Activated naive CD4-positive, alpha-beta T cell treated with anti-CD3 and anti-CD28 coated beads, Interleukin-2, amount 50 U/mL, for 72 hours (primary cell): Measurements from ENCODE around the gene ZNF132. TPM values are rescaled to one million over a fixed set of nuclear protein-coding genes. Genes with fewer than 3 reads are reported as not detected.
"Not testable (repeated sequence)": the region's sequence is repeated elsewhere in the genome, so short reads cannot be mapped to it uniquely, and the experiment has no call there.

Source experiments
- ATAC-seq, 2 donors: fragments of 150-1000 bp; cut with Tn5 transposase; 2 replicates each; pipeline ENCODE4 v1.10.0; 2021; ENCODE audit warnings: mild to moderate bottlenecking in 2 of 2, moderate library complexity in 2 of 2
- DNase-seq, 2 donors: peaks; one replicate each; pipeline ENCODE4 v3.0.0; 2021 to 2022; ENCODE audit warnings: low spot score in 2 of 2
- H3K27ac Mint-ChIP-seq, 2 donors: one replicate each; pipeline ENCODE4 v1.8.0; 2022; ENCODE audit warnings: mild to moderate bottlenecking in 2 of 2, mixed read lengths in 2 of 2
- H3K36me3 Mint-ChIP-seq, 2 donors: one replicate each; pipeline ENCODE4 v1.8.0; 2022; ENCODE audit warnings: mixed read lengths in 2 of 2
- H3K9me3 Mint-ChIP-seq, 2 donors: one replicate each; pipeline ENCODE4 v1.8.0; 2022; ENCODE audit warnings: mixed read lengths in 2 of 2
- total RNA-seq, 2 donors: library from RNA; stranded (reverse); gene quantifications; one replicate each; pipeline ENCODE4 v1.2.3, GENCODE V29; 2022

Gene ZNF132
- total RNA-seq, 2 donors from 2014 or later = 3.1 to 3.4 TPM

DNA sequence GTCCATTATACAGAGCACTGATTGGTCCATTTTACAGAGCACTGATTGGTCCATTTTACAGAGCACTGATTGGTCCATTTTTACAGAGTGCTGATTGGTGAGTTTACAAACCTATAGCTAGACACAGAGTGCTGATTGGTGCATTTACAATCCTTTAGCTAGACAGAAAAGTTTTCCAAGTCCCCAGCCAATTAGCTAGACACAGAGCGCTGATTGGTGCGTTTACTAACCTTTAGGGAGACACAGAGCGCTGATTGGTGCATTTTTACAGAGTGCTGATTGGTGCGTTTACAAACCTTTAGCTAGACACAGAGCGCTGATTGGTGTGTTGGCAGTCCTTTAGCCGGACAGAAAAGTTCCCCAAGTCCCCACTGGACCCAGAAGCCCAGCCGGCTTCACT is 3.0 kb upstream of the ZNF132 start:
- not testable (repeated sequence) for ATAC-seq, H3K27ac Mint-ChIP-seq, DNase-seq
- H3K9me3 Mint-ChIP-seq = peaks cover 25 to 35% of the 10 kb centered on the region in 2 donors
- peaks cover 36 to 43% of the 10 kb centered on the region in 2 donors for H3K36me3 Mint-ChIP-seq

GRCh38 chr19:58440556-58440955 is 603 bp upstream of the ZNF132 start:
- ATAC-seq = no peak
- no peak for DNase-seq
- H3K27ac Mint-ChIP-seq = peak overlapping the region; percentile 96 to 97
- H3K9me3 Mint-ChIP-seq = peaks cover 34 to 42% of the 10 kb centered on the region in 2 donors
- H3K36me3 Mint-ChIP-seq = peaks cover 56 to 60% of the 10 kb centered on the region in 2 donors

DNA sequence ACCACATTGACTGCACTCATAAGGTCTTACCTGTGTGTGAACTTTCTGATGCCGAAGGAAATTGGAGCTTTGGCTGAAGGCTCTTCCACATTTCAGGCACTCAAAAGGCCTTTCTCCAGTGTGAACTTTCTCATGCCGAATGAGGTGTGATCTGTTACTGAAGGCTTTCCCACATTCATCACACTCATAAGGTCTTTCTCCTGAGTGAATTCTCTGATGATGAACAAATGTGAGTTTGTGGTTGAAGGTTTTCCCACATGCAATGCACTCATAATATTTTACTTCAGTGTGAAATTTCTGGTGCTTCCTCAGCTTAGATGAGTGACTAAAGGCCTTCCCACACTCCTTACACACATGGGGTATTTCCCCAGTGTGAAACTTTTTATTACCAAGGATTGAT is 5.7 kb downstream of the ZNF132 start:
- ATAC-seq = no peak
- no peak overlapping the region for H3K27ac Mint-ChIP-seq

GRCh38 chr19:58429745-58430144 is 10.2 kb downstream of the ZNF132 start:
- H3K9me3 Mint-ChIP-seq = peaks cover 41 to 44% of the 10 kb centered on the region in 2 donors
- no peak for ATAC-seq
- peaks cover 69 to 80% of the 10 kb centered on the region in 2 donors for H3K36me3 Mint-ChIP-seq

More for the DNA sequence above, 5.7 kb downstream of the ZNF132 start:
- Mint-ChIP-seq H3K9me3 (peaks cover 52 to 59% of the 10 kb centered on the region in 2 donors), H3K36me3 (peaks cover 98 to 99% of the 10 kb centered on the region in 2 donors)
- DNase-seq = no peak

DNA sequence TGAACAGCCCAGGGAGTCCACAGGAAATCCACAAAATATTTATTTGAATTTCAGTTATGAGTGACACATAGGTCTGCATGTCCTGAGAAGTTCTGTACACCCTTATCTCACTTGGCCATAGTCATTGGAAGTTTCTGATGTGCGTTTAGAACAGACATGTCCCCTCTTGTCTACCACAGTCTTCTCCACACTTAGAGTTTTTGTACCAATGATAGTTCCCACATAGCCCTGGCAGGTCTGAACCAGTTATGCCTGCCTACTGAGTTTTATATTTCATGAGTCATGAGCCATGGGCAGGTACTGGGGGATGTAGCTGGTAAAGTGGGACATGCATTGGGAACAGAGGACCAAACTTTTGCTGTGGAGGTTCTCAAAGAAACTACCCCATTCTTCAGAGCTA is 11.3 kb downstream of the ZNF132 start:
- Mint-ChIP-seq H3K27ac (no peak overlapping the region), H3K36me3 (peaks cover 58 to 71% of the 10 kb centered on the region in 2 donors), H3K9me3 (peaks cover 37 to 39% of the 10 kb centered on the region in 2 donors)
- ATAC-seq (no peak), DNase-seq (no peak)

More at GRCh38 chr19:58429745-58430144, 10.2 kb downstream of the ZNF132 start:
- no peak for DNase-seq
- H3K27ac Mint-ChIP-seq = no peak overlapping the region

GRCh38 chr19:58417071-58417470 is 22.9 kb downstream of the ZNF132 start:
- ATAC-seq (no peak), DNase-seq (no peak)
- no peak overlapping the region for H3K27ac Mint-ChIP-seq
- no peaks in the 10 kb centered on the region for H3K9me3 Mint-ChIP-seq
- peaks cover 38 to 40% of the 10 kb centered on the region in 2 donors for H3K36me3 Mint-ChIP-seq

GRCh38 chr19:58416604-58417003 is 23.3 kb downstream of the ZNF132 start:
- ATAC-seq = peak; percentile 68 to 71
- Mint-ChIP-seq H3K27ac (no peak overlapping the region), H3K9me3 (no peaks in the 10 kb centered on the region), H3K36me3 (peaks cover 36 to 37% of the 10 kb centered on the region in 2 donors)
- no peak for DNase-seq

DNA sequence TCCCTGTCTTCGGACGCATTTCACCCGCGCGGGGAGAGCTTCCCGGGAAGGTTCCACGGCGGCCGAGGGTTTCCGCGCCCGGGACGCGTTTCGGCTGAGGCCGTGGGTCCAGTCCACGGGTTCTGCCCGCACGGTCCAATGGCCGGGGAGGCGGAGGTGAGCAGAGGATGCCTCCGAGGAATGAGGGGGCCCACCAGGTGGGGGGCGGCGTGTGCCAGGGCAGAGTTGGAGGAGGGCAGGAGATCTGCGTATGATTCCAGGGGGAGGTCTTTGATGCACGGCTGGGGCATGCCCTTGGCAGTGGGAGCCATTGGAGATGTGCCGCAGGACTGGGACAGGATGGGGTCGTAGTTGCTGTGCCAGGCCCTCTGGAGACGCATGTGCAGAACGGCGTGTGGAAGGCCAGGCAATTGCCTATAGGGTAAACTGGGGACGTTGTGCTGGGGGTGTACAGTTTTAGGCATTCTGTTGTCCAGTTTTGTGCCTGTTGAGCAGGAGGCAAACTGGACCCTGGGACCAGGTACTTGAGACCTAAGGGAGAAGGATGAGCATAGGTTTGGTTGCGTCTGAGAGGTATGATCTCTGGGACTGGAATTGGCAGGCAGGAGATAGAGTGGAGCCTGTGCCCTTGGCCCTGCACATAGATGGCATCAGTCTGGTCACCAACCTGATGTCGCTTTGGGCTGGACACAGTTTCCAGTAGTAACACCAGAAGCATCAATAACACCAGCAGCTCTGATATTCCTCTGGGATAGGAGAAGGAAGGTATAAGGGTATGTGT is 30.8 kb downstream of the ZNF132 start:
- H3K36me3 Mint-ChIP-seq = peaks cover 6 to 15% of the 10 kb centered on the region in 2 donors
- H3K9me3 Mint-ChIP-seq = no peaks in the 10 kb centered on the region
- peak overlapping the region; percentile 83 to 92 for H3K27ac Mint-ChIP-seq
- DNase-seq (peak in 1 of 2 donors; percentile 46), ATAC-seq (peak in 1 of 2 donors; percentile 23)

DNA sequence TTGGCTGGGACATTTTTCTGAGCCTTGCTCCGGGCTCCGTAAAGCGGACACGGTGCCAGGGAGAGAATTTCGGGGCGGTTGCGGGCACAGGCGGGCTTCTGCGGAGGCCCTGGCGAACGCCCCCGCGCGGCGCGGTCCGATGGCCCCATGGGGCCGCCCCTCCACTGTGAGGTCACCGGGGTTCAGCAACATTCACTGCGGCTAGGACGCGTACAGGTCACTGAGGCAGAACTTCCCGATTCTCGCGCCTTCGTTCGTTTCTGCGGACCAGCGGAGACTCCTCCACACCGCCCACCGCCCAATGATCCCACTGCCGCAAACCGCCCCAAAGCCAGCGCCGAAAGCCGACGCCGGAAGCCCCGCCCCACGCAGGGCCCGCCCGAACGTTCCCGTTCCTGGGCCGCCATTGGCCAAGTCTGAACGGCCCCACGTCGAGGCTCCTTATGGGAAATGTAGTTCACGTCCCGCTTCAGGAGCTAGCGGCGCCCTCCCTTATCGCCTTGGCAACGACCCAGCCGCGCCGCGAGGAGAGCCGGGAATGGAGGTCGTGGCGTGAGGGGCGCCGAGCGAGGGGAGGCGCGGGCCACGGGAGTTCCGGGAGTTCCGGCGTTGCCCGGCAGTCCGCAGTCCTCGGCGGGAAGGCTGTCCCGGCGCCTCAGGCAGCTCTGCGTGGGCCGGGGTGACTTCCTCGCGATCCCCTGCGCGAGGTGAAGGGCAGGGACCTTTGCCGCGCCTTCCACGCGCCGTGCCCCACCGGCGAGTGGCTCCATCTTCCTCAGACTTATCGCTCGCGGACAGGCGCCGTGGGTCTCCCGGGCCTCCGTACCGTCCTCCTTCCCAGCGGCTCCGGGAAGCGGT is 31.6 kb downstream of the ZNF132 start, which contains the start of gene ZNF584:
ZNF584 (plus strand) TSS at position 498 of the 858 bp plus-strand sequence. CDS start 499 bp downstream, outside the sequence.
- H3K36me3 Mint-ChIP-seq = peaks cover 6 to 15% of the 10 kb centered on the region in 2 donors
- DNase-seq (peak; percentile 94 to 97), ATAC-seq (peak; percentile 92 to 97)
- no peaks in the 10 kb centered on the region for H3K9me3 Mint-ChIP-seq
- H3K27ac Mint-ChIP-seq = peak within 1 kb of the TSS; percentile 83 to 93

- Mint-ChIP-seq H3K27ac (peak overlapping the region; percentile 83 to 93), H3K9me3 (no peaks in the 10 kb centered on the region), H3K36me3 (peaks cover 6 to 15% of the 10 kb centered on the region in 2 donors)
- DNase-seq (no peak), ATAC-seq (peak in 1 of 2 donors; percentile 26)
These were observed 32.2 kb downstream of the ZNF132 start for GRCh38 chr19:58407658-58408151.

DNA sequence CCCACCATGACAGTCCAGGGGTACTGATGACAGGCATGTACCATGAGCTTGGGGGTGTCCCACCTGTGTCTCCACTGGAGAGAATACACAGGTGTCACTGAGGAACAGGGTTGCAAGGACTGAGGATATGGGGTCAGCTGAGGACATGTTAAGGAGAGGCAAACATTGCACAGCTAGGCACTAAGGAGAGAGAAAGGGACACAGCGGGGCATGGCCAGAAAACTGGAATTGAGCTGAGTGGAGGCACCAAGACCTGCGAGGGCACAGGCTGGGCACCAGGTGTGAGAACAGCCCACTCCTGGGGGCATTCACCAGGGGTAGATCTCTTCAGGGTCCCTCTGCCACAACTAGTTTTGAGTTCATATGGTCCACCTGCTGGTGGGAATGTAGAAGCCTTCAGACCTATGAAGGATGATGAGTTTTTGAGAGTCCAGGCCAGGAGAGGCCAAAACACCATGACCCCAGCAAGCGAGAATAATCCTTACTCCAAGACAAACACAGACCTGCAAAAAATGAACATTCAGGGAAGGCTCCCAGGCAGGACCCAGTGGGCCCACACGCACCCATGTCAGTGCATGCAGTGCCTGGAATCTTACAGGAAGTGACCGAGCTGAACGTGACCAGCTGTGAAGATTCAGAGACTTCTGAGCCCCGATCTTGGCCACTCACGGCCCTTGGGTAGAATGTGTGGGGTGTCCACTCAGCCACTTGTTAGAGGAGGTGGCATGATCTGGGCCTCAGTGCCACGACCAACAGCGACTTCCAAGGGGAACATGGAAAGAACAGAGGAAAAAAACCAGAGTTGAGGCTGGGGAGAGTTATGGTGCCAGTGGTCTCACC is 32.9 kb downstream of the ZNF132 start:
- DNase-seq (no peak), ATAC-seq (no peak)
- H3K9me3 Mint-ChIP-seq = no peaks in the 10 kb centered on the region

DNA sequence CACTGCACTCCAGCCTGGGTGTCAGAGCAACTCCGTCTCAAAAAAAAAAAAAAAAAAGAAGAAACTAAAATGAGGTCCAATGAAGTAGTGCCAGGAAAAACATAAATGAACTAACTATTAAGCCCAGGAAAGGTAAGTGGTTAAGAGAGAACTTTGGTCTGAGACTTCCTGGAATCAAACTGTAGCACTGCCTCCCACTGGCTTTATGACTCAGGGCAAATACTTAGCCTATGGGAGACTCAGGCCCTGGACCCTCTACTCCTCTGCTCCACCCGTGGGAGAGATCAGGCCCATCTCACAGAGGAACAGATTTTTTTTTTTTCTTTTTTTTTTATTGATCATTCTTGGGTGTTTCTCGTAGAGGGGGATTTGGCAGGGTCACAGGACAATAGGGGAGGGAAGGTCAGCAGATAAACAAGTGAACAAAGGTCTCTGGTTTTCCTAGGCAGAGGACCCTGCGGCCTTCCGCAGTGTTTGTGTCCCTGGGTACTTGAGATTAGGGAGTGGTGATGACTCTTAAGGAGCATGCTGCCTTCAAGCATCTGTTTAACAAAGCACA is 36.0 kb downstream of the ZNF132 start:
- DNase-seq, H3K36me3 Mint-ChIP-seq, ATAC-seq, H3K9me3 Mint-ChIP-seq: not testable (repeated sequence)
- H3K27ac Mint-ChIP-seq = peak overlapping the region in 1 of 2 donors; percentile 55

More for the DNA sequence above, 32.9 kb downstream of the ZNF132 start:
- peaks cover 6 to 15% of the 10 kb centered on the region in 2 donors for H3K36me3 Mint-ChIP-seq
- H3K27ac Mint-ChIP-seq = peak overlapping the region; percentile 83 to 91

GRCh38 chr19:58401840-58402421 is 38.0 kb downstream of the ZNF132 start:
- Mint-ChIP-seq H3K36me3 (no peaks in the 10 kb centered on the region), H3K27ac (peak overlapping the region in 1 of 2 donors; percentile 70), H3K9me3 (no peaks in the 10 kb centered on the region)
- ATAC-seq (no peak), DNase-seq (no peak)

GRCh38 chr19:58400916-58401839 is 38.8 kb downstream of the ZNF132 start:
- H3K36me3 Mint-ChIP-seq = no peaks in the 10 kb centered on the region
- H3K27ac Mint-ChIP-seq = peak overlapping the region; percentile 70 to 93
- H3K9me3 Mint-ChIP-seq = no peaks in the 10 kb centered on the region
- peak; percentile 97 to 99 for ATAC-seq
- peak; percentile 98 to 99 for DNase-seq
